NCI-H1048 (cell line): ENCODE data around the gene RBMS1.

Source experiments
- DNase-seq: peaks from one replicate; lab custom pipeline; 2025; lab: John Stamatoyannopoulos, UW

Gene RBMS1

DNA sequence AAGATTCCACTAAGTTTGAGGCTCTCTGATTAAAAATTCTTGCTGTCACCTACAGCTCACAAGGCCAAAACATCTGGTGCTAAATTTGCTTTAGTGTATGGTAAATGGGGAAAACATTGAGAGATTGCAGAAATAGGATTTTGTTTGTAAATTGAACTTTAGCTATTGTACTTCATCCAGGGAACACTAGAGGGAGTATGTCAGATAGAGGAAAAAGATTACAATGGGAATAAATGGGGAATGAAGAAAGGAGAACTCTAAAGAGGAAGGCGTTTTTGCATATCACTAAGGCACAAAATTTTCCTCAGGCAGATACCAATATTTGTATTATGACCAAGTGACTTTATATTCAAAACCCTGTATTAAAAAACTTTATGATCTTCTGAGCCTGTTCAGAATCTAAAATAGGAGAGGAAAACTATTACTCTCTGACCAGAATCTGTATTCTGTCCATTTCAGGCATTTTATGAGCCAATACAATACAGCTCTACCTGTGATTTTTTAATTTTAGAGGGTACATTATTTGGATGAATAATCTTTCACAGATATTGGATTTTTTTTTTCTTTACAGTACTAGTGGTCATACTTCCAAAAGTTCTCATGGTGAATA lies 241.2 kb downstream of the RBMS1 start:
- peak; percentile 41 for DNase-seq

DNA sequence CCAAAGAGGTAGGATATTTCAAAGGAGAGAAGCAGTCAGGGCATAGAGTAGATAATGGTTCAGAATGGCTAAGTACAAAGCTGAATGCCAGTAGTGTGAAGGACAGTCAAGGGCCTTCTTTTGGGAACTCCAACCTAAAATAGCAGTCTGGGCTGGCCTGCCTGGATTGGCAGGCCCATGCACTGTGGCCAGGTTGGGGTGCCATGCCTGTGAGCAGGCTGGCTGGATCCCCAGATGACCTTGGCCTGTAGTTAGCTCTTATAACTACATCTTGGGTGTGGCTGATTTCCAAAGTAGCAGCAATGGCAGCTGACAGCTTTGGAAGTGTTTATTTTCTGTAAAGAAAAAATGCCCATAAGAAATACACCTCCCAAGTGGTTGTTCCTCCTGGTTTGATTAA lies 242.0 kb downstream of the RBMS1 start:
- DNase-seq = no peak

DNA sequence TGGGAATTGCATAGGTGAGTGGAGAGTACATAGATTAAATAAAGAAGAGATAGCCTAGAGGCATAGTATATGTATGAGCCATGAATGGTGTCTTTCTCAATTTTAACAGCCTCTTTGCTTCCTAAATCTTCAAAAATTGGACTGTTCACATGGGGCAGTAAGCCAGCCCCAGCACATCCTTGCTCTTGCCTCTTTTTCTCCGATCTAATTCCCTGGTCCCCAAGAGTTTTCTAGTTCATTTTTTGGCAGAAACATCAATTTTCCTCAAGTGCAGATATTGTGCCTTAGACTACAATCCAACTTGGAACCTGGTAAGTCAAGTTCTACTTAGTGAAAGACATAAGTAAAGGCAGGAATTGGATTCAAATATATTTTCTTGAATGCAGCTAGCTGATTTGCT lies 243.7 kb downstream of the RBMS1 start:
- no peak for DNase-seq

DNA sequence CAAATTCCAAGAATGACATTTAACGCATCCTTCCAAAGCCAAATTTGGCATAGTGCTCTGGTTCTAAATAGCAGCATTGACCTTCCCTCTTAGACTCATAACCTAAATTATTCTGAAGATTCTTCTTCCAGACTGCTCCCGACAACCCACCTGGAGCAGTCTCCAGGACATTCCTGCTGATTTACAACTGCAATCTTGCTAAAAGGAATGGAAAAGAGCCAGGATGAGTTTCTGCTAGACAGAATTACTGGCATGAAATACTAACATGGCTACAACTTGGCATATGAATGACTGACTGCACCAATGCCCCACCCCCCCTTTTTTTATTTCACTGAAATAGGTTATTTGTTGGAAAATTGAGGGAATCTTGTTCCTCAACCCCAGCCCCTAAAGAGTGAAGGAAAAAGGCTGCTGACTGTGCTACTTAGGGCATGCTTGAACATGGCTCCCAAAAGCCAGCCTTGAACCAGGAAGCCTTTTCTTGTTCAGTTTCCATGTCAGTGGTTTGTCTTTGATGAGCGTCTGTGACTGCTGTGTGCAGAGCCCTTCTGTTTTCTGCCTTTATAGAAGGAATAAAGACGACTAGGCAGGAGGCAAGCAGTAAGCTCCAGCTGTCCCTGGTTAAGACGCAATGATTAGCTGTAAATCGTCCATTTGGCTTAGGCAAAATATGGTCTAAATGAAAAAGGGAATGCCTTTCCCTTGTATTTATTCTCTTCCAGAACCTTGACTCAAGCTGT lies 246.1 kb downstream of the RBMS1 start:
- no peak for DNase-seq

DNA sequence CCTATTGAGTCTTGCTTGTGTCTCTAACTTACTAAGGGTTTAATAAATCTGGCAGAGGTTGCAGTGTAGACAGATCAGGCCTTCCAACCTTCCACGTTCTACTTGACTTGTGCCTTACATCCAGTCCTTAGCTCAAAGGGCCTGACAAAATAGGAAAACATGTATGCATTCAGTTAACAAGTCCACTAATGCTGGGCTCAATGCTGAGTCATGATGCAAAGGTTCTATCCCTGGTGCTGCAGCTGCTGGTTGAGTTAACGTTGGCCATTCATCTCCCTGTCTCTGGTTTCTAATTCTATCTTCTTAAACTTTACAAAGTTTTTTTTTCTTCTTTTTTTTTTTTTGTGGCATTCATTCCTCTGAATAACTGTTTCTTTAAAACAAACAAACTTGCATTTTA lies 247.3 kb downstream of the RBMS1 start:
- no peak for DNase-seq

DNA sequence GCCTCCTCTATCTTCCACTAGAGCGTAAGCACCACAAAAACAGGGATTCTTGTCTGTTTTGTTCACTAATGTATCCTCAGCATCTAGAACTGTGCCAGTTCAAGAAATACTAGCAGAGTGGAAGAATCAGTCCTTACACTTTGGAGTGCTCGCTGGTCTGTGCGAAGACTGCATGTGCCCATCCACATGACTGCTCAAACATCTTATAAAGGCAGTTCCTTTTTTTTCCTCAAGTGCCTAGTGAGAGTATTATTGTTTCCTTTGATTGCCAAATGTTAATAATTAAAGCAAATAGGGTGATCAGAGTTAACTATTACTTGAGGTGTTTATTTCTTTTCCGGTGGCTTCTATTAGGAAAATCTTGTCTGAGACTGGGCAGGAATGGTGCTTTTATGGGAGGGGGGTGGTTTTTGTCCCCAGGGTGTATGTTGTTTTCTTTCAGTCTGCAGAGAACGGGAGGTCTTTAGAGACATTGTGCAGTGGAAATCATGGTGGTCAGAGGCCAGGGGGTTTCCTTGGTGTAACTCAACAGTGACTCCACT lies 247.9 kb downstream of the RBMS1 start:
- no peak for DNase-seq

DNA sequence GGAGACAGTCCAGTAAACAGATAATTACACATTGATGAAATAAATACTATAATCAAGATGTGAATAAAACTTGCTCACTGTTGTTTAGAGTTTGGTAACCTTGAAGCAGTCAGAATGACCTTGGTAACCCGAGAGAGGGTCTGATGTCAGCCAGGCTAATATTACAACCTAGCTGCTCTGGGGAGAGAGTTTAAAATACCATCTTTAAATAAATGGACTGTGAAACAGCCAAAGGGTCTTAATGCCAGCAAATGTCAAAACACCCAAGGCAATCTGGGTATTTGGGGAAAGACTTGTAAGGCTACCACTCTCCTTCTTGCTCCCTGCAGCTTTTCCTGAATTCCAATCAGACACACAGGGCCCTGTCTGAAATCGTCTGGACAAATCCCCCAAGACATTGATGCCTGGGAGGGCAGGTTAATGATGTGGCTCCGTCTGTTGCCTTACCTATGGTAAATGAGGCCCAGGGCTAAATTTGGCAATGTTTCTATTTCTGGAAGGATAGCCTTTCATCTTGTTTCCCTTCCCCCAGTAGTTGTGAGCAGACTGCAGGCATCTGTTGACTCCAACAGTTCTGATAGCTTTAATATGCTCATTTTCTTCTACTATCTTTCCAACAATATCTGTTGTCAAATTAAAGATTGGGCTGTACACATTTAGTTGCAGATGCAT lies 250.6 kb downstream of the RBMS1 start:
- no peak for DNase-seq

DNA sequence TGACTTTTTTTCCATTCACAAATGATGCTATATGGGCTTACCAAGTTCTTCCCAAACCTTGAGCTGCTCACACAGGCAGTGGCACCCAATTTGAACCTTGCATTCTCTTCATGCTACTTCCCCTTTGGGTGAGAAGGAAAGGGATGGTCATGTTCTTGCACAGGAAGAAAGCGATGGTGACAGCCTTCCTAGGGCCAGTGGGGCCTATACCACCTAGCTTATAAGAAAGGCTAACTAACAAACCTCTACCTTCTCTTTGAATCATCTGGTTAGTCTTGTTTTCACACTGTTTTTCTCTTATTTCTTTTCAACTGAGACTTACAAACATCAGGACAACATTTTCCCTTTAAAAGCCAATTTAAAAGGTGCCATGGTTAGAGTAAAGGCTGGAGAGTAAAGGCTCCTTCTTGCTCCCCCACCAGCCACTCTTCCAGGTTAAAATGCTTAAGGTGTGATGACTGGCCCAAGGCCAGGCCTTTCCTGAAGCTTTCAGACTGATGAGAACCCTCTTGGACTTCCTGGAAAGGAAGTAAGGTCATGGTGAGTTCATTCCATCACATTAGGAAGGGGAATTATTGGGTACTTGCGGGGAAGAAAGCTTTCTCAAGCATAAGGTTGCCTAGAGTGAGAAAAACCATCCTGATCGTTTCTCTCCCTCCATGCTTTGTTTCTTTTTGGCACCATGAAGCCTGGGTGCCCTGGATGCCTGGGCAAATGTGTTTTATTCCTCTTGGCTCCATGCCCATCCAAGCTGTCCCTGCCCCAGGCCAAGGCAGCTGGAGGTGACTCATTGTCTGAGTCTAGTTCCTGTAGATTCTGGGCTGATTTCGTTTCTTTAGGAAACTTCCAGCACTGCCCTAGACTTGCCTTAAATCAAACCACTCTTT lies 252.1 kb downstream of the RBMS1 start:
- no peak for DNase-seq

DNA sequence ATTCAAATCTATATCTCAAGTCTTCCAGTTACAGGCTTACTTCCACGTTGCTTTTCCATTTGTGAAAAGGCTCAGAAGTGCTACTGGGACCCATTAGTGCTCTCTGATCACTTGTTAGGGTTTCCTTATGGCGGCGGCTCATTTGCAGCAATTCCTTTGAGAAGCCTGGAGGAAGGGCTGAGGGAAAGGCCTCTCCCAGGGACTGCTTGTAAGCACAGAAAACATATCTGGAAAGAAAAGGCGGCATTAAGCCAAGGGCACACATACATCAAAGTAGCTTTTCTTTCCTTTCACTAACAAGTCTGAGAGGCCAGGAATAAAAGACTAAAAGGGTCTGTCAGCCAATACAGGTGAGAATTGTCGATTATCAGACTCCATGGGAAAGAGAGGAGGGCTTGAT lies 254.2 kb downstream of the RBMS1 start:
- no peak for DNase-seq

DNA sequence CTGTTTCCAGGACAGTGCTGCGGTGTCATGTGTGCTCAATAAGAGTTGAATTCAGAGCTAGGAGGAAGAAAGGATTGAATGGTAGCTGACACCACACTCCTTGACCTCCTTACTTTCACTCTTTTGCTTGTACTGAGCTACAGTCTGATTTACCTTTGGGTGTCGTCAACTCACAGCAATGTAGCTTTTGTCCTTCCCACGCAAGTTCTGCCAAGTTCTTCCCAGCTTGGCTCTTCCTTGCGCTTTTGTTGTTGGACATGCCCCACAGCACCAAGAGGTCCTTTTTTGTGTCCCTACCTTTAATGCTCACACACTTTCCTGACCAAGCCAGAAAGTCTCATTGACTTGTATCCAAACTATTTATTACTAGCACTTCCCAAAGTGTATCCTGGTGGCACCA lies 255.2 kb downstream of the RBMS1 start:
- DNase-seq = no peak

DNA sequence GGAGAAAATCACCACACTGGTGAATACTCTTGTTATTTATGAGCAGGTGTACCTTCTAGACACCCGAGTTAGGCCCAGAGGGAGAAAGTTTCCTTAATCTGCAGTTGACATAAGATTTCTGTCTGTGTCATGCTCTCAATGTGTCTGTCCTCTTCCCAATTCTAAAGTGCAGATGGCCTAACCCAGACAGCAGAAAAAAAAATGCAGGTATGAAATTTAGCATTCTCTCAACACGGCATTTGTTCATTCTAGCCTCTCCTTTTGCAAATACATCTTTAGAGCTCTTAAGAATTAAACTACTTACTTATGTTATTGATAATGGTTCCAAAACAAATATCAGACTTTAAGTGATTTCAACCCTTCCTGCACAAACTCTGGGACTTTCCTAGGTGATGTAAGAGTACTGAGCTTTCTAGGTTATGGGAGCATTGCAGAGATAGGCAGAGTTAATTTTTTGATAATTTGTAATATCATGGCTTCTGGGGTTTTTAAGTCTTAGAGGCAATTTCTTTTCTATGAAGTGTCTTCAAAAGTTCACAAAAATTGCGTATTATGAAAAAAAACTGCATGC lies 260.6 kb downstream of the RBMS1 start:
- no peak for DNase-seq

DNA sequence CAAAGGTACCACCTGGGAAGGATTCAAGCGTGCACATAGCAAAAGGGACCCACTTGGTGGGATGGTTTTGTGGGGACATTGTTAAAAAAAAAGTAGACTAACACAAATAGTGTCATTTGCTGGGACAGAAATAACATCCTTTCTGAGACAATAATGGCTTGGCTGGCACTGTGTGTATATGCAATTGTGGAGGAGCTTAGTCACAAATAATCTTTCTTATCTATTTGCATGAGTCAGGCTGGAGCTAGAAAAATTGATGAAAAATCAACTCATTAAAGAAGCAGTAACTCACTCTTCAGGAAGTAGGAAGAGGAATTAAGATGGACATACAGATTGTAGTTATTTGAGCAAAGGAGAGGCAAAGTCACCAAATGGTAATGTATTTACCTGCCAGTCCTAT lies 264.0 kb downstream of the RBMS1 start:
- no peak for DNase-seq

DNA sequence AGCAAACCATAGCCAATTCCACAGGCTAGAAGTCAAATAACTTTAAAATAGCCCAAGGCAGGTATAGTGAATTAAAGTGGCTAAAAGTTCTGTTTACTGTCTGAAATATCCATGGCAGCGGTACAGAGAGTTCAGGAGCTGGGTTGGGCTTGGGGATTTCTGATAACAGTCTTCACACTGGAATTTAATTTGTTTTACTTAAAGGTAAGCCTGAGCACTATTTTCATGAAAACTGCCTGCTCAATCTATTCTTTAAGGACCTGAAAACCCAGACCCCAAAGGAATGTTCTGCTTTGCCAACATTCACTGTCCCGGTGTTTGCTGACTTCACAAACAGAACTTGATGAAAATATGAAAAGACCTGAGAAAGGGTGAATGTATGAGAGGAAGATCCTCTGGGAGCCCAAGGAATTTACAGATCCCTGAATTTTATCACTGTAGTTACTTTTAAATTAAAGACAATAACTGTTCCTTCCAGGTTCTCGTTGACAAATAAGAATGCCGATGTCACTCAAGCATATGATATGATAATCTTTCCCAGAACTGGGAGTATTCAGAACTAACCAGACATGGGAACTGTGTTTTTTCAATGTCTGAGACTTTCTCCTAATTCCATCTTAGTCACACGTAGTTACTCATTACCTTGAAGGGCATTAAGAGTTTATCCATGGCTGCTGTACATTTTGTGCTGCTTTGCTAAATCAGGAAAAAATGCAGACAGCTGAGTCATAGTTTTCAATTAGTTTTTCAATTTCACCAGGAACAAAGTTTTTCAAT lies 265.3 kb downstream of the RBMS1 start:
- DNase-seq = no peak

DNA sequence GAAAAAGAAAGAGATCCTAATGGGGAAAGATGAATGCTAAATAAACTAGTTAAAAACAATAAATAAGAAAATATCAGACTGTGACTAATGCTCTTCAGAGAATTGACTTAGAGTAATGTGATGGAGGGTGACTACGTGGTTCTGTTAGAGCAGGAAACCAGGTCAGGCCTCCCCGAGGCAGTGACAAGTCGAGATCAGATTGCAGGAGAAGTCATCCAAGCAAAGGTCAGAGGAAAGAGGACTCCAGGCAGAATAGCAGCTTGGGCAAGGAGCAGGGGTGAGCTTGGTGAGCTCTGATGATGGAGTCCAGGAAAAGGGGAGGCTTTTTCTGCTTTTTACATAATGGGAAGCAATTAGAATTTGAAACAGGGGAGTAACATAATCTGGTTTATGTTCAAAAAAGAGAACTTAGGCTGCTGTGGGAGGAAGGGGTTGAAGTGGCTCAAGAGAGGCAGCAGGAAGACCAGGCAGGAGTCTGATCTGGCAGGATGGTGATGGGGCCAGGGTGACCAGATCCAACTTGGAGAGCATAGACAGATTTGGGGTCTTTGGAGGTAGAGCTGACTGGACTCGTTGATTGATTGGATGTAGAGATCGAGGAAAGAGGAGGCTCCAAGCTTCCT lies 266.2 kb downstream of the RBMS1 start:
- DNase-seq = no peak

DNA sequence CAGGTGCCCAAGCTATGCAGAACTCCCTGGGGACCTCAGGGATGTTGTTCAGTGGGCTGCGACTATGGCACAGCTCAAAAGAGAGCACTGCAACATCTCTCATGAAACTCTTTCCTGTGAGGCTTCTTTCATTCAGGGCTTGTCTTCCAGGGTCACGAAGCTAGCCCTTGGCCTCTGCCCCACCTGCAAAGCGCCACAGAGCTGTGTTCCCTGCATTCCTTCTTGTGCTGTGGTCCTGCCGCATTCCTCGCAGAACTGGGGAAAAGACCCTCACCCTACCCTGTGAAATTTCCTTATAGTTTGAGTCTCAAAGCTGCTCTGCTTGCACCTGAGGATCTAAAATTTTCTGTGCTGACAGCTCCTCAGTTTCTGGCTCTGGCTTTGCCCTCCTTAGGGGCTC lies 267.2 kb downstream of the RBMS1 start:
- no peak for DNase-seq

DNA sequence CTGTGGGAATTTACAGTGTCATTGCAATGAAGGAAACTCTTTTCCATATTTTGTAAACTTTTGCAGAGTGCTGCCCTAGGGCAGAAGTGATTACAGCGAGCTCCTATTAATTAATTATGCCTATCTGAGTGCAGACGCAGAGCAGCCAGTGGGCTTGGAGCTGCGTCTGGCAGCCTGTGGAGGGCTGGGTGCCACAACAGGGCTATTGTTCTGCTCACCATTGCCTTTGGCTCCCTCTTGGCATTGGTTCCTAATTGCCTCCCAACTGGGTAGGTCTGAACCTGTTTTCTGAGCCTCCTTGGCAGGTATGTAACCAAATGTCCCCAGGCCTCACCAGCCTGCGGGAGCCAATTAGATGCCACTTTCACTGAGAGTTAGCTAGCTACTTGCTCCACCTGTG lies 267.9 kb downstream of the RBMS1 start:
- DNase-seq = peak; percentile 86

DNA sequence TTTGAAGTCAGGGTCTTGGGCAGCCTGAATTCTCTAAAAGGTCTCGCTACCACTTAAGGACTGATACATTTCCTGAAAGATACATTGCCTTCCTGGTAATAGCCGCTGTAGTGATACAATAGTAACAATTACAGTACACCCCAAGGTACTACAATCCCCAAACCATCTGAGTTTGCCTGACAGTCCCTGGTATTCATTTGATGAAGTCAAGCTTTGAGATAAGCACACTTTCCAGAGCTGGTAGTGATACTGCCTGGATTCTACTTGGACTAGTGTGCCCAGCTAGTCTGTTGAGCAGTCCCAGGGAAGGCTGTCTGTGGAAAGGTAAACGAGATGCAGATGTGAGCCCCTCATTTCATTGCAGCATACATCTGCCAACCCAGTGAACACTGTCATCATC lies 269.1 kb downstream of the RBMS1 start:
- DNase-seq = no peak

DNA sequence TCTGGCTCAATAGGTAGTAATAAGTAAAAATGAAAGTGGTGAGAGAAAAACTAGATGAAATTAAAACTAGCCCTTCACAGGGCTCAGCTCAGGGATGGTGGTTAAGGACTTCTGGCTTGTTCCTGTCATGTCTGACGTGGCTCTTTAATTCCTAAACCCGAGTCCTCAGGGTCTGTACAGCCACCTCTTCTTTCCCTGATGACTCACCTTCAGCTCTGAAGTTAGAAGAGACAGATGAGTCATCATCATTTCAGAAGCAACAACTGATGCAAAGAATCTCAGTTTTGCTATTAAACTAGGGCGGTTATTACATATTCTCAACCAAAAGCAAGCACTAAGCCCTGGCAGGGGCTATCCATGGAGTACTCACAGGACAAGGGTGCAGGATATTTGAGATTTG lies 269.5 kb downstream of the RBMS1 start:
- DNase-seq = no peak

DNA sequence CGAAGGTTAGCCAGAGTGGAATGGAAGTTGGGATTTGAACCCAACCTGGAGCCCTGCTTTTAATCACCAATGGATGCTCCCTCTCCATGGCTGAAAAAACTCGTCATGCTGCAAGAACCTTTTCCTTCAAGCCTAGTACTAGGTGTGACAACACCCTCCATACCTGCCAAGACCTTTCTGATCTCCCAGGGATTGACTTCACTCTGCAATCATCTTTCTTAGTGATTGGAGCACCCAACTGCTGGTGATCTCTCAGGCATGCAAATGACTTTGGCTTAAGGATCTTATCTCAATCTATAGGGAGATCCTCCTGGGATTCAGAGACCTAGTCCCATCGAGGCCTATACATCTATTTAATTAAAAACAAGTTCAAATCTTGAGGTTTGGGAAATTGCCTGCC lies 270.0 kb downstream of the RBMS1 start:
- DNase-seq = no peak

DNA sequence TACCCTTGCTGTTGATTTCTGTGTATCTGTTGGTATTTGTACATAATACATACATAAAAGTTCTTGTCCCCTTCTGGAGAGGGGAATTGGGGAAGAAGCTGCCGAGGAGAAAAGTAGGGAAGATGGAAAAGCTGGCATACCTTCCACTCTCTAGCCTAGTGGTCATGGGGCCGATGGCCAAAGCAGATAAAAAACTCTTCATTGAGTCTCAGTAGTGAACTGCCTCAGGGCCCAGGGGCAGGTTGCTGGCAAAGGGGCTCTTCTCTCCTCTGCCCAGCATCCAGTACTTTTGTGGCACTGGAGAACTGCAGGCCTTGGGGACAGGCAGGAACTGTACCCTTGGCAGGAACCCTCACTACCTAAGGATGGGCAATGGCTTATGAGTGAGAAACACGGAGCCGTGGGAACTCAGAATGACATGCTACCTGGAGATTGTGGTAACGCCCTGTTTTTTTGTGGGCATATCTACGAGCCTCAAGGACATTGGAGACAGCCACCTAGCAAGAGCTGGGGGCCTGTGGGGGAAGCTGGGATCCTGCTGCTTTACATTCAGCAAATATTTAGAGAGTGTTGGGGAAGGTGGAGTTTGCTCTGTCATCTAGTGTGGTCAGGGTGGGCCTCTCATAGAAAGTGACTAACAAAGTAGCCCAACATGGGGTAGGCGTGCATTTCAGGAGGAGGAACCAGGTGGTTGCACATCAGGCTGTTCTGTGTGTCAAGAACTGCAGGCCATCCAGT lies 270.9 kb downstream of the RBMS1 start:
- DNase-seq = no peak
